ENCODE results near the gene NSMF.
"Not testable (repeated sequence)": the region's sequence is repeated elsewhere in the genome, so short reads cannot be mapped to it uniquely, and the experiment has no call there.

DNA sequence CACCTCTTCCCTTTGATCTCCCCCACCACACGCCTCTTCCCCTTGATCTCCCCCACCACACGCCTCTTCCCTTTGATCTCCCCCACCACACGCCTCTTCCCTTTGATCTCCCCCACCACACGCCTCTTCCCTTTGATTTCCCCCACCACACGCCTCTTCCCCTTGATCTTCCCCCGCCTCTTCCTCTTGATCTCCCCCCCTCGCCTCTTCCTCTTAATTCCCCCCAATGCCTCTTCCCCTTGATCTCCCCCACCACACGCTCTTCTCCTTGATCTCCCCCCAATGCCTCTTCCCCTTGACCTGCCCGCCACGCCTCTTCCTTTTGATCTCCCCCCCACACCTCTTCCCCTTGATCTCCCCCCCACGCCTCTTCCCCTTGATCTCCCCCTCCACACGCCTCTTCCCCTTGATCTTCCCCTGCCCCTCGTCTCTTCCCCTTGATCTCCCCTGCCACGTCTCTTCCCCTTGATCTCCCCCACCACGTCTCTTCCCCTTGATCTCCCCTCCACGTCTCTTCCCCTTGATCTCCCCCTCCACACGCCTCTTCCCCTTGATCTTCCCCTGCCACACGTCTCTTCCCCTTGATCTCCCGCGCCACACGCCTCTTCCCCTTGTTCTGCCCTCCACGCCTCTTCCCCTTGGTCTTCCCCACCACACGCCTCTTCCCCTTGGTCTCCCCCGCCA lies 8.5 kb downstream of the NSMF start:
- TF ChIP-seq, protein P1, sequence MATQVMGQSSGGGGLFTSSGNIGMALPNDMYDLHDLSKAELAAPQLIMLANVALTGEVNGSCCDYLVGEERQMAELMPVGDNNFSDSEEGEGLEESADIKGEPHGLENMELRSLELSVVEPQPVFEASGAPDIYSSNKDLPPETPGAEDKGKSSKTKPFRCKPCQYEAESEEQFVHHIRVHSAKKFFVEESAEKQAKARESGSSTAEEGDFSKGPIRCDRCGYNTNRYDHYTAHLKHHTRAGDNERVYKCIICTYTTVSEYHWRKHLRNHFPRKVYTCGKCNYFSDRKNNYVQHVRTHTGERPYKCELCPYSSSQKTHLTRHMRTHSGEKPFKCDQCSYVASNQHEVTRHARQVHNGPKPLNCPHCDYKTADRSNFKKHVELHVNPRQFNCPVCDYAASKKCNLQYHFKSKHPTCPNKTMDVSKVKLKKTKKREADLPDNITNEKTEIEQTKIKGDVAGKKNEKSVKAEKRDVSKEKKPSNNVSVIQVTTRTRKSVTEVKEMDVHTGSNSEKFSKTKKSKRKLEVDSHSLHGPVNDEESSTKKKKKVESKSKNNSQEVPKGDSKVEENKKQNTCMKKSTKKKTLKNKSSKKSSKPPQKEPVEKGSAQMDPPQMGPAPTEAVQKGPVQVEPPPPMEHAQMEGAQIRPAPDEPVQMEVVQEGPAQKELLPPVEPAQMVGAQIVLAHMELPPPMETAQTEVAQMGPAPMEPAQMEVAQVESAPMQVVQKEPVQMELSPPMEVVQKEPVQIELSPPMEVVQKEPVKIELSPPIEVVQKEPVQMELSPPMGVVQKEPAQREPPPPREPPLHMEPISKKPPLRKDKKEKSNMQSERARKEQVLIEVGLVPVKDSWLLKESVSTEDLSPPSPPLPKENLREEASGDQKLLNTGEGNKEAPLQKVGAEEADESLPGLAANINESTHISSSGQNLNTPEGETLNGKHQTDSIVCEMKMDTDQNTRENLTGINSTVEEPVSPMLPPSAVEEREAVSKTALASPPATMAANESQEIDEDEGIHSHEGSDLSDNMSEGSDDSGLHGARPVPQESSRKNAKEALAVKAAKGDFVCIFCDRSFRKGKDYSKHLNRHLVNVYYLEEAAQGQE (IDR thresholded peaks at IDR 0.05; ENCODE audit: low read depth, low read length): not testable (repeated sequence)
- TF ChIP-seq, protein P2, sequence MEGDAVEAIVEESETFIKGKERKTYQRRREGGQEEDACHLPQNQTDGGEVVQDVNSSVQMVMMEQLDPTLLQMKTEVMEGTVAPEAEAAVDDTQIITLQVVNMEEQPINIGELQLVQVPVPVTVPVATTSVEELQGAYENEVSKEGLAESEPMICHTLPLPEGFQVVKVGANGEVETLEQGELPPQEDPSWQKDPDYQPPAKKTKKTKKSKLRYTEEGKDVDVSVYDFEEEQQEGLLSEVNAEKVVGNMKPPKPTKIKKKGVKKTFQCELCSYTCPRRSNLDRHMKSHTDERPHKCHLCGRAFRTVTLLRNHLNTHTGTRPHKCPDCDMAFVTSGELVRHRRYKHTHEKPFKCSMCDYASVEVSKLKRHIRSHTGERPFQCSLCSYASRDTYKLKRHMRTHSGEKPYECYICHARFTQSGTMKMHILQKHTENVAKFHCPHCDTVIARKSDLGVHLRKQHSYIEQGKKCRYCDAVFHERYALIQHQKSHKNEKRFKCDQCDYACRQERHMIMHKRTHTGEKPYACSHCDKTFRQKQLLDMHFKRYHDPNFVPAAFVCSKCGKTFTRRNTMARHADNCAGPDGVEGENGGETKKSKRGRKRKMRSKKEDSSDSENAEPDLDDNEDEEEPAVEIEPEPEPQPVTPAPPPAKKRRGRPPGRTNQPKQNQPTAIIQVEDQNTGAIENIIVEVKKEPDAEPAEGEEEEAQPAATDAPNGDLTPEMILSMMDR (IDR thresholded peaks at IDR 0.05): not testable (repeated sequence)
- not testable (repeated sequence) for TF ChIP-seq YY1 (IDR thresholded peaks at IDR 0.05; ENCODE audit: low read depth)
- TF ChIP-seq, protein P3, sequence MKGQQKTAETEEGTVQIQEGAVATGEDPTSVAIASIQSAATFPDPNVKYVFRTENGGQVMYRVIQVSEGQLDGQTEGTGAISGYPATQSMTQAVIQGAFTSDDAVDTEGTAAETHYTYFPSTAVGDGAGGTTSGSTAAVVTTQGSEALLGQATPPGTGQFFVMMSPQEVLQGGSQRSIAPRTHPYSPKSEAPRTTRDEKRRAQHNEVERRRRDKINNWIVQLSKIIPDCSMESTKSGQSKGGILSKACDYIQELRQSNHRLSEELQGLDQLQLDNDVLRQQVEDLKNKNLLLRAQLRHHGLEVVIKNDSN (IDR thresholded peaks at IDR 0.05; ENCODE audit: borderline replicate concordance, low read depth): not testable (repeated sequence)
